Tongue (tissue), 2 donors: ENCODE data around the gene GPR15. TPM values are rescaled to one million over a fixed set of nuclear protein-coding genes. Genes with fewer than 3 reads are reported as not detected.

Source experiments
- small RNA-seq: library from RNA; depleted of rRNA; stranded (forward); fragments of <200 nt; gene quantifications from one replicate; pipeline ENCODE3, GENCODE V24; 2014; ENCODE audit warnings: low replicate concordance
- total RNA-seq: library from RNA; depleted of rRNA; stranded (reverse); fragments of >200 nt; gene quantifications from one replicate; pipeline ENCODE4 v1.2.3, GENCODE V29; 2014

Gene GPR15
- total RNA-seq, 1 donor from 2014 or later, result not detected

Small RNAs within 50 kb of the gene (small RNA-seq; reads per million reads assigned to genes)
- gene RPL38P4, result not detected

Other genes starting within 250 kb of the GPR15 start
- gene OR5H2, start 249.5 kb upstream of the GPR15 start, total RNA-seq, result not detected
- not detected for gene OR5K4, start 178.1 kb upstream of the GPR15 start, total RNA-seq
- gene OR5K3, start 141.3 kb upstream of the GPR15 start, total RNA-seq, result not detected
- not detected for gene OR5K1, start 68.8 kb upstream of the GPR15 start, total RNA-seq
- gene OR5K2, start 34.3 kb upstream of the GPR15 start, total RNA-seq, result not detected
- gene CLDND1, start 9.1 kb upstream of the GPR15 start, total RNA-seq, result 139 TPM
- 18.6 TPM for gene CPOX, start 61.6 kb downstream of the GPR15 start, total RNA-seq
- 11.6 TPM for gene ST3GAL6, start 231.4 kb downstream of the GPR15 start, total RNA-seq